Neural progenitor cell (in vitro differentiated cells): ENCODE results near the gene SGPP1. TPM values are rescaled to one million over a fixed set of nuclear protein-coding genes. Genes with fewer than 3 reads are reported as not detected.

Experiments
- DNase-seq: peaks from one replicate; pipeline ENCODE4 v3.0.0-alpha.2; 2016; ENCODE audit warnings: low spot score
- H2AFZ ChIP-seq: fragments of 200-600 bp; sonication (generic); replicated peaks from 2 replicates; pipeline ENCODE4 v1.6.1; 2016; ENCODE audit warnings: antibody characterized with exemption
- H3F3A ChIP-seq: fragments of 200-600 bp; sonication (generic); 2 replicates; pipeline ENCODE4 v1.6.1; 2016; ENCODE audit warnings: antibody characterized with exemption, low read depth
- H3K27ac ChIP-seq: fragments of 200-600 bp; sonication (generic); 2 replicates; pipeline ENCODE4 v1.5.1; 2016; ENCODE audit warnings: mild to moderate bottlenecking
- H3K27me3 ChIP-seq: fragments of 200-600 bp; sonication (generic); 2 replicates; pipeline ENCODE4 v1.6.1; 2016; ENCODE audit warnings: mild to moderate bottlenecking, moderate library complexity
- H3K36me3 ChIP-seq: fragments of 200-600 bp; sonication (generic); 2 replicates; pipeline ENCODE4 v1.5.1; 2016
- H3K4me1 ChIP-seq: fragments of 200-600 bp; sonication (generic); 2 replicates; pipeline ENCODE4 v1.6.1; 2016; ENCODE audit warnings: mixed run types
- H3K4me2 ChIP-seq: fragments of 200-600 bp; sonication (generic); 2 replicates; pipeline ENCODE4 v1.6.1; 2016
- H3K4me3 ChIP-seq: fragments of 200-600 bp; sonication (generic); 2 replicates; pipeline ENCODE4 v1.5.1; 2016
- H3K79me2 ChIP-seq: fragments of 200-600 bp; sonication (generic); 2 replicates; pipeline ENCODE4 v1.6.1; 2016; ENCODE audit warnings: low read depth
- H3K9ac ChIP-seq: fragments of 200-600 bp; sonication (generic); 2 replicates; pipeline ENCODE4 v1.6.1; 2016
- H3K9me3 ChIP-seq: fragments of 200-600 bp; sonication (generic); 2 replicates; pipeline ENCODE4 v1.5.1; 2016; ENCODE audit warnings: low read depth
- H4K20me1 ChIP-seq: fragments of 200-600 bp; sonication (generic); 2 replicates; pipeline ENCODE4 v1.6.1; 2016; ENCODE audit warnings: low read depth
- H3K27ac Mint-ChIP-seq: 3 replicates; pipeline ENCODE4 v1.8.0; 2021; ENCODE audit warnings: mixed read lengths
- H3K27me3 Mint-ChIP-seq: 2 replicates; pipeline ENCODE4 v1.8.0; 2022; ENCODE audit warnings: low read depth, mild to moderate bottlenecking, inconsistent platforms, moderate library complexity, mixed read lengths; ENCODE audit not compliant: insufficient read depth
- H3K36me3 Mint-ChIP-seq: 3 replicates; pipeline ENCODE4 v1.8.0; 2021; ENCODE audit warnings: mixed read lengths
- H3K4me1 Mint-ChIP-seq: 3 replicates; pipeline ENCODE4 v1.8.0; 2021; ENCODE audit warnings: mixed read lengths
- H3K4me3 Mint-ChIP-seq: 3 replicates; pipeline ENCODE4 v1.8.0; 2021; ENCODE audit warnings: mild to moderate bottlenecking, moderate library complexity, mixed read lengths
- H3K9me3 Mint-ChIP-seq: 3 replicates; pipeline ENCODE4 v1.8.0; 2020; ENCODE audit warnings: mixed read lengths
- EZH2 ChIP-seq: fragments of 200-600 bp; sonication (generic); IDR thresholded peaks from 2 replicates; pipeline ENCODE4 v1.6.1; 2017; ENCODE audit warnings: antibody characterized with exemption, mild to moderate bottlenecking, moderate library complexity
- EZH2phosphoT487 ChIP-seq: fragments of 200-600 bp; sonication (generic); IDR thresholded peaks from 2 replicates; pipeline ENCODE4 v1.6.1; 2017; ENCODE audit warnings: antibody characterized with exemption
- total RNA-seq: library from RNA; depleted of rRNA; stranded (reverse); fragments of >200 nt; gene quantifications from 2 replicates; pipeline ENCODE4 v1.2.3, GENCODE V29; 2015; ENCODE audit warnings: low replicate concordance
- TF ChIP-seq, protein P1 (sequence below): fragments of 200-600 bp; sonication (generic); IDR thresholded peaks from 2 replicates; pipeline ENCODE4 v1.5.1; 2017; ENCODE audit warnings: antibody characterized with exemption, mild to moderate bottlenecking

SGPP1 gene
- total RNA-seq, 1 donor from 2014 or later = 9.2 TPM

DNA sequence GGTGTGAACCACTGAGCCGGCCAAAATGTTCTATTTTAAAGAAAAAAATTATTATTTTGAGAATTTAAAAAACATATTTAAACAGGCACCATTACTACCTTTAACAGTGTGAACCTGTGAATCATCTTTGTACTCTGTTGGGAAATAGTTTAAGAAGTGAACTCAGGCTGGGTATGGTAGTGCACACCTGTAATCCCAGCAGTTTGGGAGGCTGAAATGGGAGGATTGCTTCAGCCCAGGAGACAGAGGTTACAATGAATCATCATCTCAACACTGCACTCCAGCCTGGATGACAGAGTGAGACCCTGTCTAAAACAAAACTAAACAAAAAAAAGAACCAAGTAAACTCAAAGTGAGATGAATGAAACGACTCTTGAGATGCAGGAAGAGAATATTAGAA, 83.1 kb downstream of the SGPP1 start:
- Histone ChIP-seq H3K4me3 (no peak overlapping the region), H3K36me3 (no peaks in the 10 kb centered on the region), H3K9ac (no peak overlapping the region), H3K4me1 (peaks cover 5% of the 10 kb centered on the region), H3K79me2 (peaks cover 23% of the 10 kb centered on the region), H3F3A (peaks cover 10% of the 10 kb centered on the region), H3K9me3 (no peaks in the 10 kb centered on the region), H3K27ac (no peak overlapping the region), H2AFZ (no peak overlapping the region), H4K20me1 (no peaks in the 10 kb centered on the region), H3K27me3 (no peaks in the 10 kb centered on the region), H3K4me2 (no peak overlapping the region)
- H3K27ac Mint-ChIP-seq = no peak overlapping the region
- H3K4me3 Mint-ChIP-seq = no peak overlapping the region
- no peak for TF ChIP-seq EZH2phosphoT487
- TF ChIP-seq, protein P1, sequence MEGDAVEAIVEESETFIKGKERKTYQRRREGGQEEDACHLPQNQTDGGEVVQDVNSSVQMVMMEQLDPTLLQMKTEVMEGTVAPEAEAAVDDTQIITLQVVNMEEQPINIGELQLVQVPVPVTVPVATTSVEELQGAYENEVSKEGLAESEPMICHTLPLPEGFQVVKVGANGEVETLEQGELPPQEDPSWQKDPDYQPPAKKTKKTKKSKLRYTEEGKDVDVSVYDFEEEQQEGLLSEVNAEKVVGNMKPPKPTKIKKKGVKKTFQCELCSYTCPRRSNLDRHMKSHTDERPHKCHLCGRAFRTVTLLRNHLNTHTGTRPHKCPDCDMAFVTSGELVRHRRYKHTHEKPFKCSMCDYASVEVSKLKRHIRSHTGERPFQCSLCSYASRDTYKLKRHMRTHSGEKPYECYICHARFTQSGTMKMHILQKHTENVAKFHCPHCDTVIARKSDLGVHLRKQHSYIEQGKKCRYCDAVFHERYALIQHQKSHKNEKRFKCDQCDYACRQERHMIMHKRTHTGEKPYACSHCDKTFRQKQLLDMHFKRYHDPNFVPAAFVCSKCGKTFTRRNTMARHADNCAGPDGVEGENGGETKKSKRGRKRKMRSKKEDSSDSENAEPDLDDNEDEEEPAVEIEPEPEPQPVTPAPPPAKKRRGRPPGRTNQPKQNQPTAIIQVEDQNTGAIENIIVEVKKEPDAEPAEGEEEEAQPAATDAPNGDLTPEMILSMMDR = no peak
- TF ChIP-seq EZH2 = no peak
- peaks cover 2% of the 10 kb centered on the region for H3K36me3 Mint-ChIP-seq
- no peak for DNase-seq
- H3K9me3 Mint-ChIP-seq = no peaks in the 10 kb centered on the region
- H3K27me3 Mint-ChIP-seq = no peaks in the 10 kb centered on the region
- peaks cover 7% of the 10 kb centered on the region for H3K4me1 Mint-ChIP-seq

DNA sequence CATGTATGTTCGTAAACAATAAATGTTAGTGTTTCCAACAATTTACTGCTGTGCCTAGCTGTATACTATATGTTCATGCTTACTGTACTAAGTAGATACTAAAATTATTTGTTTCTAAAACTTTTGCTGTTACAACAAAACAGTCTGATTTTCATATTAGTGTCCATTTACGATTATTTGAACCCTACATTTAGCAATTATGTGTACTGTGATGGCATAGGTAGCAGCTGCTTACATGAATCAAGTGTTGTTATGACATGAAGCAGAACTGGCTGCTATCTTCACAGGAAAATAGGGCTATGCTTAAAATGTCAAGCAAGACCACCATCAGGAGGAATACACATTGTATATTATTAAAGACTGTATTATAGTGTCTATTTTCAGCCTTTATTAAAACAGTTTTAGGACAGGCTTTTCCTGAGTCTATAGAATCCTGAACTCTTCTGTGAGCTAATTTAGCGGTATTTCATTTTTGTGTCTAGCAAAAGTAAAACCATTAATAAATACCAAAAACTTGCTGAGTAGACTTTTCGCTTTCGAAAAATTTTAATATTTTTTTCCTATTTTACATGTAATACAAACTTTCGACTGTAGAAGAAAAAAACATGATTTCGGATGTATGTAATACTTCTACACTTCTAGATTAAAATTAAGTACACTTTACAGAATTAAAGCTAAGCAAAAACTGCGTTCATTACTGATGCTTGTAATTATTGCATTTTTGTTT, 85.0 kb downstream of the SGPP1 start:
- peaks cover 5% of the 10 kb centered on the region for H3K4me1 ChIP-seq
- peaks cover 14% of the 10 kb centered on the region for H3K4me1 Mint-ChIP-seq
- peak overlapping the region; percentile 90 for H3K4me3 Mint-ChIP-seq
- H3K27me3 ChIP-seq = no peaks in the 10 kb centered on the region
- H2AFZ ChIP-seq = peak overlapping the region; percentile 98
- TF ChIP-seq, protein P1 = no peak
- TF ChIP-seq EZH2phosphoT487 (no peak), EZH2 (no peak)
- peak overlapping the region; percentile 64 for H3K4me3 ChIP-seq
- H3K27me3 Mint-ChIP-seq = no peaks in the 10 kb centered on the region
- DNase-seq = no peak
- peaks cover 42% of the 10 kb centered on the region for H3K79me2 ChIP-seq
- H3K9me3 Mint-ChIP-seq = peaks cover 3% of the 10 kb centered on the region
- H3K36me3 Mint-ChIP-seq = peaks cover 13% of the 10 kb centered on the region
- no peak overlapping the region for H3K9ac ChIP-seq
- no peak overlapping the region for H3K27ac ChIP-seq
- H3K36me3 ChIP-seq = no peaks in the 10 kb centered on the region
- H4K20me1 ChIP-seq = no peaks in the 10 kb centered on the region
- peaks cover 10% of the 10 kb centered on the region for H3F3A ChIP-seq
- peak overlapping the region; percentile 83 for H3K4me2 ChIP-seq
- H3K27ac Mint-ChIP-seq = no peak overlapping the region
- H3K9me3 ChIP-seq = no peaks in the 10 kb centered on the region

DNA sequence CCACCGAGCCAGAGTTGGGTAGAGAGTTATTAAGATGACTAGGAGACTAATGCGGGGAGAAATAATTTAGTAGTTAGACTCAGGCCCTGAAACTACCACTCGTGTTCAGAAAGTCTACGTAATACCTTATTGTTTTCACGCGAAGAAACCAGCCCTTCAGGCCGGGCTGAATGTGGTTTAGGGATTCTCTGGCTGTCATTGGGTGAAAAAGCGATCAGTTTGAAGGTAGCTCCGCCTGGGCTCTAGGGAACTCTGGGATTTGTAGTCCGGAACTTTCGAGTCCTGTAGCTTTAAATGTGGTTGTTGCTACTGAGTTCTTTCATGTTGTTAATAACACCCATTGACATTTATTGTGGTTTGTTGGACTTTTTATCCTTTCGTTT, 85.6 kb downstream of the SGPP1 start:
- Histone ChIP-seq H3K9ac (peak overlapping the region; percentile 57), H3K36me3 (no peaks in the 10 kb centered on the region), H3K9me3 (no peaks in the 10 kb centered on the region), H4K20me1 (no peaks in the 10 kb centered on the region), H2AFZ (peak overlapping the region; percentile 98), H3K4me2 (peak overlapping the region; percentile 83), H3K4me1 (peaks cover 5% of the 10 kb centered on the region), H3F3A (peaks cover 10% of the 10 kb centered on the region), H3K4me3 (peak overlapping the region; percentile 64), H3K27ac (peak overlapping the region; percentile 75), H3K27me3 (no peaks in the 10 kb centered on the region), H3K79me2 (peaks cover 48% of the 10 kb centered on the region)
- Mint-ChIP-seq H3K27ac (peak overlapping the region; percentile 96), H3K36me3 (peaks cover 18% of the 10 kb centered on the region), H3K9me3 (peaks cover 7% of the 10 kb centered on the region), H3K4me3 (peak overlapping the region; percentile 90), H3K27me3 (no peaks in the 10 kb centered on the region), H3K4me1 (peaks cover 12% of the 10 kb centered on the region)
- TF ChIP-seq, protein P1 = no peak
- TF ChIP-seq EZH2 = no peak
- TF ChIP-seq EZH2phosphoT487 = no peak
- DNase-seq = peak; percentile 93
